Stimulated activated naive CD4-positive, alpha-beta T cell treated with Interleukin-2 at 50 U/mL for 16 hours (primary cell): ENCODE results near the gene CCDC33.
"Not testable (repeated sequence)": the region's sequence is repeated elsewhere in the genome, so short reads cannot be mapped to it uniquely, and the experiment has no call there.

ENCODE experiments used
- DNase-seq: peaks from one replicate; lab custom pipeline; 2025; lab: John Stamatoyannopoulos, UW

Gene CCDC33

GRCh38 chr15:74336061-74337005, 100.2 kb downstream of the CCDC33 start:
- no peak for DNase-seq

GRCh38 chr15:74337146-74337545, 101.0 kb downstream of the CCDC33 start:
- DNase-seq: no peak

- DNase-seq: no peak
Observed at GRCh38 chr15:74337607-74338211, 101.6 kb downstream of the CCDC33 start.

- DNase-seq: no peak
Observed at GRCh38 chr15:74338676-74339075, 102.5 kb downstream of the CCDC33 start.

- DNase-seq: no peak
Observed at GRCh38 chr15:74339371-74339770, 103.2 kb downstream of the CCDC33 start.

GRCh38 chr15:74340150-74340549, 104.0 kb downstream of the CCDC33 start:
- DNase-seq: no peak

GRCh38 chr15:74343127-74343796, 107.1 kb downstream of the CCDC33 start:
- no peak for DNase-seq

GRCh38 chr15:74343797-74344127, 107.6 kb downstream of the CCDC33 start:
- no peak for DNase-seq

- DNase-seq: no peak
Observed at GRCh38 chr15:74345051-74345450, 108.9 kb downstream of the CCDC33 start.

GRCh38 chr15:74347757-74348250, 111.7 kb downstream of the CCDC33 start:
- DNase-seq: no peak

- no peak for DNase-seq
Observed at GRCh38 chr15:74349241-74349778, 113.2 kb downstream of the CCDC33 start.

GRCh38 chr15:74350295-74351275, 114.5 kb downstream of the CCDC33 start:
- DNase-seq: no peak

- no peak for DNase-seq
Observed at GRCh38 chr15:74351670-74352069, 115.5 kb downstream of the CCDC33 start.

GRCh38 chr15:74352393-74352910, 116.3 kb downstream of the CCDC33 start:
- no peak for DNase-seq

- not testable (repeated sequence) for DNase-seq
Observed at GRCh38 chr15:74353992-74354391, 117.9 kb downstream of the CCDC33 start.

GRCh38 chr15:74356050-74356449, 119.9 kb downstream of the CCDC33 start:
- DNase-seq: not testable (repeated sequence)

- DNase-seq: not testable (repeated sequence)
Observed at GRCh38 chr15:74357514-74357913, 121.4 kb downstream of the CCDC33 start.

GRCh38 chr15:74359376-74359775, 123.2 kb downstream of the CCDC33 start:
- DNase-seq: not testable (repeated sequence)

- not testable (repeated sequence) for DNase-seq
Observed at GRCh38 chr15:74360855-74361254, 124.7 kb downstream of the CCDC33 start.

- no peak for DNase-seq
Observed at GRCh38 chr15:74362482-74362881, 126.4 kb downstream of the CCDC33 start.
